Measurements from ENCODE around the gene GOLPH3. TPM values are rescaled to one million over a fixed set of nuclear protein-coding genes. Genes with fewer than 3 reads are reported as not detected.

The GOLPH3 gene
- total RNA-seq, 1 experiment from 2014 or later, result 98.7 TPM

GRCh38 chr5:32207355-32207634, 33.2 kb upstream of the GOLPH3 start:
- Histone ChIP-seq H2BK120ac (ENCODE audit: low read depth, low read length, poor library complexity, severe bottlenecking) (no peak overlapping the region), H3K18ac (ENCODE audit: insufficient read length, low read depth, low read length) (no peak overlapping the region), H2AK5ac (ENCODE audit: insufficient read length, low read length) (no peak overlapping the region), H3K9me3 (ENCODE audit: control insufficient read depth, low read depth, low read length) (no peaks in the 10 kb centered on the region), H3T11ph (ENCODE audit: low read length) (no peak overlapping the region), H3K27me3 (ENCODE audit: insufficient read depth, low read length) (no peaks in the 10 kb centered on the region), H4K8ac (replicated peaks; ENCODE audit: insufficient read length, low read depth, low read length) (no peak overlapping the region), H4K20me1 (ENCODE audit: control insufficient read depth, insufficient read depth, insufficient read length) (no peaks in the 10 kb centered on the region), H3K4me1 (ENCODE audit: insufficient read depth, low read length) (no peaks in the 10 kb centered on the region; the same call in 1 of the 2 replicates), H3K4ac (ENCODE audit: low read depth, low read length) (no peak overlapping the region), H3K79me1 (ENCODE audit: insufficient read depth, low read depth, low read length, poor library complexity, severe bottlenecking) (no peaks in the 10 kb centered on the region), H2BK15ac (ENCODE audit: low read depth, low read length) (no peak overlapping the region), H3K9ac (ENCODE audit: extremely low read depth, insufficient read length, low read length) (no peak overlapping the region), H2BK20ac (ENCODE audit: low read depth, low read length, poor library complexity, severe bottlenecking) (no peak overlapping the region), H3K14ac (ENCODE audit: insufficient read depth, low read length) (no peak overlapping the region), H4K91ac (ENCODE audit: insufficient read length, low read depth, low read length) (no peak overlapping the region), H3K23me2 (ENCODE audit: insufficient read length, low read depth, low read length, poor library complexity, severe bottlenecking) (no peaks in the 10 kb centered on the region), H3K23ac (ENCODE audit: insufficient read length, low read depth, low read length) (no peak overlapping the region), H4K5ac (ENCODE audit: insufficient read length, low read depth, low read length) (no peak overlapping the region), H2BK5ac (ENCODE audit: insufficient read length, low read length) (no peak overlapping the region), H3K4me2 (ENCODE audit: insufficient read depth, insufficient read length, low read length) (no peak overlapping the region), H2AFZ (ENCODE audit: low read length) (no peak overlapping the region), H3K27ac (ENCODE audit: insufficient read length, low read depth, low read length) (no peak overlapping the region), H3K56ac (ENCODE audit: insufficient read length, low read depth, low read length) (no peak overlapping the region), H3K79me2 (ENCODE audit: insufficient read depth, low read length) (no peaks in the 10 kb centered on the region), H2BK12ac (ENCODE audit: insufficient read length, low read depth, low read length) (no peak overlapping the region)
- Mint-ChIP-seq H3K27ac (peak overlapping the region in 1 of 3 experiments; percentile 82; a peak in 1 of 7 replicates), H3K27me3 (ENCODE audit: low read depth) (peaks cover 3% of the 10 kb centered on the region), H3K4me1 (peaks cover 5 to 9% of the 10 kb centered on the region in 2 experiments), H3K4me3 (no peak overlapping the region), H3K9me3 (peaks cover 14 to 16% of the 10 kb centered on the region in 2 experiments), H3K36me3 (ENCODE audit: insufficient read depth in 1 of 3, low read depth in 3 of 3) (peaks cover 4 to 8% (median 6%) of the 10 kb centered on the region in 3 experiments; a peak in 6 of 7 replicates)
- no CpG with 5 or more reads among the region's 4 CpGs for WGBS (ENCODE audit: extremely low coverage, insufficient read length, low lambda C conversion rate)
- no peak for DNase-seq
- TF ChIP-seq CTCF (conservative IDR thresholded peaks at IDR 0.05), result no peak

Measured in H9 (cell line).